Gastrocnemius medialis (tissue), 4 donors: ENCODE results near the gene ABI1. TPM values are rescaled to one million over a fixed set of nuclear protein-coding genes. Genes with fewer than 3 reads are reported as not detected.
"Not testable (repeated sequence)": the region's sequence is repeated elsewhere in the genome, so short reads cannot be mapped to it uniquely, and the experiment has no call there.

Experiments
- ATAC-seq, 2 donors: fragments of 150-250 bp; one replicate each; pipeline ENCODE4 v1.9.1; 2016
- DNase-seq, 2 donors: peaks; one replicate each; pipeline ENCODE4 v3.0.0-alpha.2; 2019
- H3K27ac ChIP-seq, 4 donors: fragments of 200-600 bp; sonication (generic); 1 replicate in 1 of 4; 2 replicates in 3 of 4; pipeline ENCODE4 v1.5.1; 2016 to 2018; ENCODE audit warnings: mild to moderate bottlenecking in 2 of 4, moderate library complexity in 1 of 4
- H3K27me3 ChIP-seq, 3 donors: fragments of 200-600 bp; sonication (generic) in 2 of 3; 1 replicate in 1 of 3; 2 replicates in 2 of 3; pipeline versions ENCODE4 v1.5.1 to v1.6.0; 2016 to 2019; ENCODE audit warnings: mild to moderate bottlenecking in 1 of 3, moderate library complexity in 1 of 3
- H3K36me3 ChIP-seq, 2 donors: fragments of 200-600 bp; sonication (generic) in 1 of 2; one replicate each; pipeline ENCODE4 v1.5.1; 2017 to 2018
- H3K4me1 ChIP-seq, 2 donors: fragments of 200-600 bp; sonication (generic) in 1 of 2; one replicate each; pipeline ENCODE4 v1.5.1; 2016 to 2017; ENCODE audit warnings: mild to moderate bottlenecking in 2 of 2
- H3K4me3 ChIP-seq, 4 donors: fragments of 200-600 bp; sonication (generic) in 3 of 4; 1 replicate in 1 of 4; 2 replicates in 3 of 4; pipeline ENCODE4 v1.5.1; 2016 to 2019; ENCODE audit warnings: mild to moderate bottlenecking in 2 of 4
- H3K9me3 ChIP-seq, 3 donors: fragments of 200-600 bp; sonication (generic) in 2 of 3; 1 replicate in 1 of 3; 2 replicates in 2 of 3; pipeline ENCODE4 v1.5.1; 2016 to 2019
- POLR2A ChIP-seq, 2 donors: fragments of 450-650 bp; IDR thresholded peaks; one replicate each; pipeline ENCODE4 v1.6.1; 2017; ENCODE audit warnings: antibody characterized with exemption in 2 of 2, mild to moderate bottlenecking in 2 of 2, moderate library complexity in 2 of 2
- in situ Hi-C, 4 donors: fragments of 200-750 bp; cut with MboI; loops; one replicate each; pipeline versions ENCODE4 v1.15.0 to v1.8.0; 2017; ENCODE audit warnings: low sequenced_read_pairs in 4 of 4
- intact Hi-C: fragments of 100-400 bp; cut with DNase I; formaldehyde crosslinking; loops from one replicate; pipeline ENCODE4 v1.15.1; 2023; ENCODE audit warnings: low total_unique reads
- total RNA-seq, 4 donors: library from RNA; depleted of rRNA; stranded (reverse); fragments of >200 nt; gene quantifications; one replicate each; pipeline versions ENCODE4 v1.1.0 to v1.2.3, GENCODE V29; 2016
- TF ChIP-seq, protein P1 (sequence below), 5 experiments: fragments of 450-650 bp in 3 of 5; fragments of 200-600 bp in 2 of 5; sonication (generic) in 2 of 5; IDR thresholded peaks in 4 of 5; conservative IDR thresholded peaks in 1 of 5; 1 replicate in 4 of 5; 2 replicates in 1 of 5; pipeline ENCODE4 v1.5.1; 2016 to 2019; ENCODE audit warnings: antibody characterized with exemption in 5 of 5, mild to moderate bottlenecking in 3 of 5, moderate library complexity in 3 of 5

The ABI1 gene
- total RNA-seq, result 10 to 100 TPM; 20.9 to 32.6 (median 28.3) TPM

DNA sequence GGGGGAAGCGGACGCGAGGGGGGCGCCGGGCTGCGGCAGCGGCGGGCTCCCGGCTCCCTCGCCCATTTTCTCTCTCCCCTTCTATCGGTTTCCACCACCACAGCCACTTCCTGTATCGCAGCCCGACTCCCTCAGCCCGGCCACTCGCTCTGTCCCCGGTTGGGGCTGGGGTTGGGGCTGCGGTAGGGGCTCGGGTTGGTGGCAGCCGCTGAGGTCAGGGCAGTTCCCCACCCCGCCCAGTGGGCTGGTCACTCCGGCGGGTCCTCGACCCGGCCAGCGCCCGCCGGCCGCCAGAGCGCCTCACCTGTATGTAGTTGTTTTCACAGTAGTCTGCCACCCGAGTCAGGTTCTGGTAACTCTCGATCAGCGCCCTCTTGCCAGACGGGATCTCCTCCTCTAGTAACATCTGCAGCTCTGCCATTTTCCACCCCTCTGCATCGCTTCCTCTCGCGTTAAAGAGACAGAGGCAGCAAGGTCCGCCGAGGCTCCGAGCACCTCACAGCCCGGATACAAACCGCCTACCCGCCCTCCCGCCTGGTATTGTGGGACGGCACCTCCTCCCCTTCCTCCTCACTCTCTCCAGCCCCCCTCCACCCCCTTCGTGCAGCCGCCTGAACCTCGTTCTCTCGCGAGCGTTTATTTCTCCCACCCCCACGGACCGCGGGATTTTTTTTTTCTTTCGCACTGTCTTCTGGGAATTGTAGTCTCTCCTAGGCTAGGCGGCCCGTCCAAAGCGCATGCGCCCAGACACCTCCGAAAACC lies at the start of gene ABI1:
Gene ABI1, minus strand, starts transcription at position 516 of the 762 bp plus-strand sequence. Its CDS starts 95 bp downstream, at position 421.
- Histone ChIP-seq H3K4me3 (peak within 1 kb of the TSS; percentile 91 to 99 (median 96)), H3K36me3 (no peaks in the 10 kb centered on the region), H3K4me1 (peaks cover 29 to 39% of the 10 kb centered on the region in 2 donors), H3K27me3 (no peaks in the 10 kb centered on the region), H3K9me3 (no peaks in the 10 kb centered on the region), H3K27ac (peak within 1 kb of the TSS; percentile 92 to 99 (median 98))
- ATAC-seq, result peak; percentile 95
- DNase-seq, result peak; percentile 96 to 97
- in situ Hi-C loops, result loop anchor here in 2 of 4 donors (10.0 to 25.0 kb wide), 3 partner anchors 148 to 377 kb away; partner anchors contain the start of genes ACBD5 (in 1 of the 2), MASTL (in 1 of the 2) and YME1L1 (in 1 of the 2)
- TF ChIP-seq, protein P1, sequence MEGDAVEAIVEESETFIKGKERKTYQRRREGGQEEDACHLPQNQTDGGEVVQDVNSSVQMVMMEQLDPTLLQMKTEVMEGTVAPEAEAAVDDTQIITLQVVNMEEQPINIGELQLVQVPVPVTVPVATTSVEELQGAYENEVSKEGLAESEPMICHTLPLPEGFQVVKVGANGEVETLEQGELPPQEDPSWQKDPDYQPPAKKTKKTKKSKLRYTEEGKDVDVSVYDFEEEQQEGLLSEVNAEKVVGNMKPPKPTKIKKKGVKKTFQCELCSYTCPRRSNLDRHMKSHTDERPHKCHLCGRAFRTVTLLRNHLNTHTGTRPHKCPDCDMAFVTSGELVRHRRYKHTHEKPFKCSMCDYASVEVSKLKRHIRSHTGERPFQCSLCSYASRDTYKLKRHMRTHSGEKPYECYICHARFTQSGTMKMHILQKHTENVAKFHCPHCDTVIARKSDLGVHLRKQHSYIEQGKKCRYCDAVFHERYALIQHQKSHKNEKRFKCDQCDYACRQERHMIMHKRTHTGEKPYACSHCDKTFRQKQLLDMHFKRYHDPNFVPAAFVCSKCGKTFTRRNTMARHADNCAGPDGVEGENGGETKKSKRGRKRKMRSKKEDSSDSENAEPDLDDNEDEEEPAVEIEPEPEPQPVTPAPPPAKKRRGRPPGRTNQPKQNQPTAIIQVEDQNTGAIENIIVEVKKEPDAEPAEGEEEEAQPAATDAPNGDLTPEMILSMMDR (IDR thresholded peaks at IDR 0.05 in 4 of 5, conservative IDR thresholded peaks at IDR 0.05 in 1 of 5), result no peak
- TF ChIP-seq POLR2A (IDR thresholded peaks at IDR 0.05), result peak; percentile 94 to 97
- intact Hi-C loops, result loop anchor here (1.0 to 5.0 kb wide), 6 partner anchors 21 to 644 kb away; partner anchors contain the start of genes ACBD5, ANKRD26, PDSS1 and RAB18

DNA sequence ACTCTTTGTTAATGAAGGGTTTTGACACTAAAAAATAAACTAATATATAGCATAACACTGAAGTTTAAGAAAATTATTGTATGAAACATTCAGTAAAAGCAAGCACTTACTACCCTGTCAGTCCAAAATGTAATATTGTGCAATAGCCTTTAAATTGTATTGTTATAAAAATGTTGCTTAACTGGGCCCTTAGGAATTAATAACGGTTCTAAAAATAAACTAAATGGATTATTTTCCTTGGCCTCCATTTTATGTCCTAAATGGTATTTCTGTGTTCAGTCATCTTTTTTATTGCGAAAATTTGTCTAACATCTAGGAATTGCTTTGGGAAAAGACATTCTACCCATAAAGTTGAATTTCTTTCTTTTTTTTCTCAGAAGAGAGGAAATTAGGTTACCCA lies 49.0 kb upstream of the ABI1 start:
- ATAC-seq (no peak), DNase-seq (no peak)
- TF ChIP-seq, protein P1 (IDR thresholded peaks at IDR 0.05 in 4 of 5, conservative IDR thresholded peaks at IDR 0.05 in 1 of 5), result no peak
- TF ChIP-seq POLR2A (IDR thresholded peaks at IDR 0.05), result no peak
- in situ Hi-C loops (no loop called here), intact Hi-C loops (no loop called here)
- no peaks in the 10 kb centered on the region for H3K9me3 ChIP-seq
- H3K36me3 ChIP-seq, result no peaks in the 10 kb centered on the region
- H3K27ac ChIP-seq, result no peak overlapping the region
- H3K4me3 ChIP-seq, result no peak overlapping the region
- H3K4me1 ChIP-seq, result no peaks in the 10 kb centered on the region
- no peaks in the 10 kb centered on the region for H3K27me3 ChIP-seq

DNA sequence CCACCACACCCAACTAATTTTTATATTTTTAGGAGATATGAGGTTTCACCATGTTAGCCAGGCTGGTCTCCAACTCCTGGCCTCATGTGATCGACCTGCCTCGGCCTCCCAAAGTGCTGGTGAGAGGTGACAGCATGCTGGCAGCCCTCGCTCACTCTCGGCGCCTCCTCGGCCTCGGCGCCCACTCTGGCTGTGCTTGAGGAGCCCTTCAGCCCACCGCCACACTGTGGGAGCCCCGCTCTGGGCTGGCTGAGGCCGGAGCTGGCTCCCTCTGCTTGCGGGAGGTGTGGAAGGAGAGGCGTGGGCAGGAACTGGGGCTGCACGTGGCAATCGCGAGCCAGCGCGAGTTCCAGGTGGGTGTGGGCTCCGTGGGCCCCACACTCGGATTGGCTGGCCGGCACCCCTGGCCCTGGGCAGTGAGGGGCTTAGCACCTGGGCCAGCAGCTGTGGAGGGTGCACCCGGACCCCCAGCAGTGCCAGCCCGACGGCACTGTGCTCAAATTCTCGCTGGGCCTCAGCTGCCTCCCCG lies 44.6 kb upstream of the ABI1 start:
- H3K27ac ChIP-seq, H3K27me3 ChIP-seq, H3K36me3 ChIP-seq, DNase-seq, in situ Hi-C loops, H3K4me3 ChIP-seq, ATAC-seq, H3K4me1 ChIP-seq, H3K9me3 ChIP-seq, intact Hi-C loops: not testable (repeated sequence)

DNA sequence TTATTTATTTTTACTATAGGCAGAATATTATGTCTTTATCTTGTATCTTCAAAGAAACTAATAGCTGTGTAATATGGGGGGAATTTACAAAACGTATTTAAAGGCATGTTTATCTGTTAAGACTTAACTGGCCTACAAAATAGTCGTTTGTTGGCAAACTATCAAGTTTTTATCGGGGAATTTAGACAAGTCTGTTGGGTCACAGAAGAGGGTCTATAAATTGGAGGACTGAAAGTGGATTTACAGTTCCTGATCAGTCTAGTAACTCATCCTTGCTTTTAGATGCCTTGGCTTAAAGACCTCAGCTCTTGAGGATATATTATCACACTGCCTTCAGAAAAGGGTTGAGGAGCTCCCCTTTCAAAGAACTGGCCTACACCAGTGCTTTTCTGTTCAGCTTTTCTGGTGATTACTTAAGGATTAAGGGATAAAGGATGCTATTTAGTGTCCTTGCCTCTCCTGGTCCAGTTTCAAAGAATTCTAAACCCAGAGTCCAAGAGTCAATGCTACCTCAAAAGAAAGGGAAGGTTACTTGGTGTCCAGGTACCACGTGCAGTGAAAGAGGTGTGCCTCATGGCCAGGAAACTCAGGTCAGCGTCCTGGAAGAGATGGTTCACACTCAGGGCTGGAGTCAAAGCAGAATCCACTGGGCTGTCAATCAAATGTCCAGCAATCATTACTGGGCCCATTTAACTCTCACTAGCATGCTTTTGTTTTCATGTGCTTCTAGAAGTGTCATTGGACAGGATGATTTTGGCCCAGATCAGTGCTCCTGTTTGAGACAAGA lies 42.9 kb upstream of the ABI1 start:
- Histone ChIP-seq H3K36me3 (no peaks in the 10 kb centered on the region), H3K27ac (no peak overlapping the region), H3K4me1 (no peaks in the 10 kb centered on the region), H3K4me3 (no peak overlapping the region), H3K27me3 (no peaks in the 10 kb centered on the region), H3K9me3 (no peaks in the 10 kb centered on the region)
- in situ Hi-C loops (no loop called here), intact Hi-C loops (no loop called here)
- ATAC-seq (no peak), DNase-seq (no peak)
- TF ChIP-seq, protein P1 (IDR thresholded peaks at IDR 0.05 in 4 of 5, conservative IDR thresholded peaks at IDR 0.05 in 1 of 5), result no peak
- TF ChIP-seq POLR2A (IDR thresholded peaks at IDR 0.05), result no peak

DNA sequence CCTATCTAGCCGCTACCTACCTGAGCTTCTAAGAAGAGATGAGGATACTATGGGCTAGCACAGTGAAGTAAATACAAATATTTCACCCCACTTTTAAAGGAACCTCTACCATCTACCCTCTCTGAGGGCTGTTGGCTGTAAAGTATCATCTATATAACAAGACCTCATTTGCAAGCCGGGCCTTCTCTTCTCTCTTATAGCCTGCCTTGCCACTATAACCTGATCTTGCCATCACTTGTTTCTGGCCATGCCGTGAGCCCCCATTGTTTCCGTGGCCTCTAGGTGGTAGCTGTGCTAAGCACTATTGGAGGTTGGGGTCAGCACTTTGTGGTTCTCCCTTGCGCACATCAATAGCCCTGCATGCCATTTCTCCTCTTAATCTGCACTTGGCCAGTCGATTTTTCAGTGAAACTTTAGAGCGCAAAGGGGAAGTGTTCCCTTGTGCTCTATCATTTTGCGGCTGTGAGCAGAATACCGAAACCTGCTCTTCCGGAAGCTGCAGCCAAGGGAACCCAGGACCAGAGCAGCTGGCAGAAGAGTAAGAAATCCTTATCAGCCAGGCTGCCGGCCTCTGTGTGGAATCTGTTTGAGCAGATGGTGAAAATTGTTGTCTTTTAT lies 31.7 kb upstream of the ABI1 start:
- intact Hi-C loops, result not testable (repeated sequence)

More for the DNA sequence above, 31.7 kb upstream of the ABI1 start:
- H3K4me1 ChIP-seq, H3K4me3 ChIP-seq, H3K27ac ChIP-seq, H3K36me3 ChIP-seq, ATAC-seq, H3K9me3 ChIP-seq, H3K27me3 ChIP-seq, DNase-seq: not testable (repeated sequence)
- in situ Hi-C loops, result loop anchor here in 3 of 4 donors (5.0 to 25.0 kb wide), 2 partner anchors 465 to 555 kb away; no protein-coding TSS in a partner anchor
